HG03139 (cell line): ENCODE results near the gene ZNF683.

Experiments
- ATAC-seq: cut with Tn5 transposase; IDR thresholded peaks from one replicate; pipeline ENCODE4 v1.9.1; 2021; ENCODE audit not compliant: unreplicated experiment

Gene ZNF683

DNA sequence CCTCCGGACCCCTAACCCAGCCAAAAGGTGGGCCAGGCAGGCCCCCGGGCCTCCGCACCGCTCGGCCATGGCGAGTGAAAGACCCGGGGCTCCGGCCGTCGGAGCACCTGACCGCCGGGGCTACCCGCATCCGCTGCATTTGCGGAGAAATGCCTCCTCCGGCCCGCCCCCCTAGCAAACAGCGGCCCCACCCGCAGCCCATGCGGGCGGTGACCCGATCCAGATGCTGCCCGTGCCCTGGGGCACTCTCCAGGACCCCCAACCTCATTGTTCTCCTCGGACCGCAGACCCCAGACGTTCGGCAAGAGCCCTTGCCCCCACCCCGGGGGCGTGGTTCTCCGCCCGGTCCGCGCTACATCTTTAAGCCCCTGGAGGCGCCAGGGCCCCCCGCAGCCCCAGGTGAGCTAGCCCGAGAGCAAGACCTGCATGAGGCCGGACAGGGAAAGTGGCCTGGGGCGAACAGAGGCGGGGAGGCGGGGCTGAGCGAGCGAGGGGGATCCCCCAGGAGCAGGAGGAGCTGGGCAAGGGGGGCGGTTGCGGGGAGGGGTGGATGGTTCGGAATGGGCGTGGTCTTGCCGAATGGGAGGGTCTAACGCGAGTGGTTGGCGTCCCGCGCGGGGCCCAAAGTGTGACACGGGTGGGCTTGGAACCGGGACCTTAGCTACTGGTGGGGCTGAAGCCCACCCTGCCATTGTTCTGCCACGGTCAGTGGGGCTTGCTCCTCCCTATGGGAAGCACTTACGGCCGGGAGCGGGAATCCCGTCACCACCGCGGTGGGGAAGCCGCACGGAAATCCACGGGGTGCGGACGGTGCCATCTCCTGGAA is 12.4 kb downstream of the ZNF683 start:
- ATAC-seq, result no peak

GRCh38 chr1:26358411-26359384 is 13.9 kb downstream of the ZNF683 start:
- ATAC-seq, result no peak

DNA sequence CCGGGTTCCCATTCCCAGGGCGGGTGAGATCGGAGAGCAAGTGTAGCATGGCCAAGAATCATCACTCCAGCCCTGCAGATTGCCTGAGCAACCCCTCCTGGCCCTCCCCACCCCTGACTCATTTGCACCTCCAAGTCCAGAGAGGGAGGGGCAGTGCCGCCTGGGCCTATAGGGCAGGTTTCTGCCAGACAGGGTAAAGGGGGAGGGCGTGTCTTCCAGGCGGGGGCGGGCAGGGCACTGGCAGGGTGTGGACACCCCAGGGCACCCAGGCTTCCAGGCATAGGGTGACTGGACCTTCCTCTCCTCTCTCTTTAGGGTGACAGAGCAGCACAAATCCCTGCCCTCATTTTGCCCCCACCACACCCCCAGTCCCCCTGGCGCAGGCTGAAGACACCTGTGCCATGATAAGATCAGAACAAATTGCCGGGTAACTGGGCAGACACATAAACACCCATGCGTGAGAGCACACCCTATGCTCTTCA is 15.4 kb downstream of the ZNF683 start:
- no peak for ATAC-seq

DNA sequence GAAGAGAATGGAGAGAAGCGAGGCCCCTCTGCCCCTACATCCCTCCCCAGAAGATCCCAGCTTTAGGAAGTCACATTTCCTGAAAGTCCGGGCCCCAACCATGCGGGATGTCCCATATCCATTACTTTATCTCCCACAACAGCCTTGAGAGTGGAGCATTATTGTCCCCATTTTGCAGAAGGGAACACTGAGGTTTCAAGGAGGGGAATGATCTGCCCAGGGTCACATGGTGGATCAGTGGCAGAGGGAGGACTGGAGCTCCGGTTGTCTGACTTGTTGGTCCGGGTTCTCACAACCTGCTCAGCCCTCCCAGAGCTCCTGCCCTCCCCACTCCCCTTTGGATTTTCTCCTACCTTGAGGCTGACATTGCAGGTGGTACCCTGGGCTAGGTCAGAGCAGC is 16.4 kb downstream of the ZNF683 start:
- no peak for ATAC-seq

- no peak for ATAC-seq
These were observed 17.6 kb downstream of the ZNF683 start for GRCh38 chr1:26354972-26355371.

DNA sequence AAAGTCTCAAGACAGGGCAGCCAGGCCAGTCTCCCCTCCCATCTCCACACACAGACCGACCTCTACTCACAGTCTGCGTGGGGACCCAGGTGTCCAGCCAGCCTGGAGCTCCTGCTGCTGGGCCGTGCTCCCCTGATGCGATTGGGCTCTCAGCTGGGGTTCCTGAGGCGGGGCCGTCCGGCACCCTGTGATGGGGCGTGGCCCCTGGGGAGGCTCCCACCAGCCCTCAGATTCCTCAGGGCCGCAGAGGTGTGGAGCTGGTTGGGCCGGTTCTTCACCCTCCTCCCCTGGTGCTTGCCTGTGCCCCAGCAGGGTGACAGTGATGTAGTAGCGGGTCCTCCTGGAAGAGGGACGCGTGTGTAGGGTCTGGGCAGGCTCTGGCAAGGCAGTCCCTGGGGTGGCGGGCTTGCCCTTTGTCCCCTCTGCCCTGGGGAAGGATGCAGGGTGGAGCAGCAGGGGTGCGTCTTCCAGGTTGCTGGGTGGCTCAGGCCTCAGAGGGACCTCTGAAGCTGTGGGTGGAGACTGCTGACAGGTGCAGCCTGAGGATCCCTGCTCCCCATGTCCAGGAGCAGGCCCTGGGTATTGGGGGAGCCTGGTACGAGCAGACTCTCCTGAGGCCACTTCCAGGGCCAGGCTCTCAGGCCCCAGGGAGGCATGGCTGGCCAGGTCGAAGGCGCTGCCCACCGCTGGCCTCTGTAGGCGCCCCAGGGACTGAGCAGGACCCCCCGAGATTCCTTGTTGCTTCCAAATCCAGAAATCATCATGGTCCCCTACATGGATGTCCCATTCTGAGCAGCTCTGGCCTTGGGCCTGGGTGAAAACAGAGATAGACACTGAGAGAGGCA is 18.4 kb downstream of the ZNF683 start, which contains the start of gene CRYBG2:
CRYBG2 (minus strand) TSS at position 155 of the 845 bp plus-strand sequence. CDS start 7,473 bp downstream, outside the sequence.
- no peak for ATAC-seq

DNA sequence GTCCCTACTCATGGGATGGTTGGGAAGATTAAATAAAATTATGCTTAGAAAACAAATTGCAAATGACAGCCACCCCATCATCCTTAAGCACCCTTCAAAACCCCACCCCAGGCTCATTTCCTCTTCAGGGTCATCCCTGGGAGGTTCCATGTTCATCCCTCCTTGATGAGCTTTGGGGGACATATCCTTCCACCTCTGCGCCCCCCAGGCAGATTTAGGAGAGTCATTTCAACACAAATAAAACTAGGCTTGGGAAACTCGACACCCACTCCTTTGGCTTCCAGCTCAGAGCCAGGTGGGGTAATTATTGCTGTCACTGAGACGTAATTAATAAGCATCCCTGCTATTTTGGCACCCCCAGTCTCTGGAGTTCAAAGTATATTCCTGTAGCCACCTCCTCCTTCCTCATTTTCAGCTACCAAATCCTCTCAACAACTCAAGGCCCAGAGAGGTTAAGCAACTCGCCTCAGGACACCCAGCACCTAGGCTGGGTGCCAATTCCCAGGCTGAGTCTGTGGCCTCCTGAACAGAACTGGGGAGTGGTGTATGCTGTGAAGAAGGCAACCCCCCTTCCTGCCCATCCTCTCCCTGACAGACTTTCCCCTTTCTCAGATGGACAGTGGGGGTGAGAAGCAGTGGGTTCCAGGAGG is 19.2 kb downstream of the ZNF683 start:
- no peak for ATAC-seq

DNA sequence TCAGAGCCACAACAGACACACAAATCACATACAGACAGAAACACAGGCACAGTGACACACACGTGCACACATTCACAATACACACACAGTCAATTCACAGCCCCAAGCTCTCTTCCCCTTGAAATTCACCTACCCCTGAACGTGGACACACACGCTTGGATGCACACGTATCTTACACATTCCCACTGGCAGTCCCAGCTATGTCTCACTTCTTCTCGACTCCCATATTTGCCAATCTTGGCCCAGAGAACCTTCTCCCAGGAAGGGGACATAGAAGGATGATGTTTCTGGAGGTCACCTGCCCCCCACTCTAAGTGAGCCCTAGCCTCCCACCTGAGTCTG is 20.2 kb downstream of the ZNF683 start:
- no peak for ATAC-seq

- ATAC-seq, result no peak
These were observed 20.8 kb downstream of the ZNF683 start for GRCh38 chr1:26351590-26352337.

DNA sequence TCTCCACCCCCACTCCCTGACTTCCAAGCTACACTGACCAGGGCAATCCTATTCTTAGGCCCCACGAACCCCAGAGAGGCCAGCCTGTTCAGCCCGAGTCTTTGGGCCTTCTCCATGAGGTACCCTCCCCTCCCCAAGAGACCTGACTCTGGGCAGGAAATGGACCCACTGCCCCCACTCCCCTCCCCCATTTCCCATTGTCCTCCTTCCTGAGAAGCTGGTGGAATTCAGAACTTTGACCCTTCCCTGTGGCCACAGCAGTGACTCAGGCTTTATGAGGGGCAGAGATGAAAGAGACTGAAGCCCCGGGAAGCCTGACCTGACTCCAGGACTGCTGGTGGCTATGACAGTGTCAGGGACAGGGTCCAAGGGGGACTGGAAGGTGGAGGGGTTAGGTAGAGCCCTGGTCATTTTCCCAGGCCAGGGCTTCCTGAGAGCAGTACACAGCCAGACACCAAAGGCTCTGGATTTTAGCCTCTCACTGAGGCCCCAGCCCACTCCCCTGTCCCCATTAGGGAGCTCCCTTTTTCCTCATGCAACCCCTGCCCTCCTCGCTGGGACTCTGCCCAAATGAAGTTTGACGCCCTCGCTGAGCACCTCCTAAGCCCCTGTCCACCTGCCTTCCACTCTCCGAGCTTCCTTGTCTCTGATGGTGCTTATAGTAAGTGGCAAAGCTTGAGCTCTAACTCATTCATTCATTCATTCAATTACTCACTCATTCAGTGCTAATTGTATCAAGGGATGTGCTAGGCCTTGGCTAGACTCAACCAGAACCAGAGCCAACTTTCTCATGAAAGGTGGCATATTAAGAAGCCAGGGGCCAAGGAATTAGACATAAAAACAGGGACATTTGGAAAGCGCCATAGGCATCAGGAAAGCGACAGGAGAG is 21.6 kb downstream of the ZNF683 start:
- no peak for ATAC-seq

DNA sequence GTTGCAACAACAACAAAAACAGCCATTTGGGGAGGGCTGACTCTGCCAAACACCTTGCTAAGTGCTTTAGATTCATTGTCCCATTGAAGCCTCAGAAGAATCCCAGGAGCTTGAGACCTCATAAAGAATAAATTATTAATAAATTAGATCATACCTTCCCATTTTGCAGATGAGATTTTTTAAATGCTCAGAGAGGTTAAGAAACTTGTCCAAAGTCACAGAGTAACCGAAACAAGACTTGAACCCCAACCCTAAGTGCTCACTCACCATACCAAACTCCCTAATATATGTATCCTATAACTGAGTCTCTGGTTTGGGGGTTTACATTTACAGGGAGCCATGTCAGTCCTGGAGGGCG is 22.2 kb downstream of the ZNF683 start:
- ATAC-seq, result no peak

GRCh38 chr1:26349877-26350244 is 22.7 kb downstream of the ZNF683 start:
- ATAC-seq, result no peak

DNA sequence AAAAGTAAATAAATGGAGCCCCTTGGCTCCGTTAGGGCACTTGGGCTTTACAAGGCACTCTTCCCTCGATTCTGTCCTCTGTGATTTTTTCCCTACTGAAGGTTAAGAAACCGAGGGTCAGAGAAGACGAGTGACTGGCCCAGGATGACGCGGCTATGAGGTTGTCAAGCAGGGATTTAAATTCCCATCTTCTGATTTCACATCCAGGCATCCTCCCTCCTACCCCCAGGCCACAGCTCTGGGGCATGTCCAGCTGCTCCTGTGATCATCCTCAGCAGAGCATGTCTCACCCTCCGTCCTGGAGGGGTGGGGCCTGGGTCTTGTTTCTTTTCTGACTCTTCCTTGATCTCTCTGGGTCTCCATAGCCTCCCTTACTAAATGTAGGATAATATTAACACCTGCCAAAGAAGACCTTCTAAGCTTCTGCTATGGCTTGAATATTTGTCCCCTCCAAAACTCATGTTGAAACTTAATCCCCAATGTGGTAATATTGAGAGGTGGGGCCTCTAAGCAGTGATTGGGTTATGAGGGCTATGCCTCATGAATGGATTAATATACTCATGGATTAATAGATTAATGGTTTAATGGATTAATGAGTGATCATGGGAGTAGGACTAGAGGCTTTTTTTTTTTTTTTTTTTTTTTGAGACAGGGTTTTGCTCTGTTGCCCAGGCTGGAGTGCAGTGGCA is 23.2 kb downstream of the ZNF683 start:
- ATAC-seq, result no peak

- no peak for ATAC-seq
These were observed 26.1 kb downstream of the ZNF683 start for GRCh38 chr1:26346274-26347033.

GRCh38 chr1:26345718-26346117 is 26.8 kb downstream of the ZNF683 start:
- ATAC-seq, result no peak

GRCh38 chr1:26344147-26344920 is 28.2 kb downstream of the ZNF683 start:
- ATAC-seq, result no peak

- no peak for ATAC-seq
These were observed 32.5 kb downstream of the ZNF683 start for GRCh38 chr1:26340047-26340481.
